Smooth muscle cell of trachea (primary cell): ENCODE data around the gene OR7A10. TPM values are rescaled to one million over a fixed set of nuclear protein-coding genes. Genes with fewer than 3 reads are reported as not detected.

ENCODE experiments used
- total RNA-seq: library from RNA; depleted of rRNA; stranded (reverse); fragments of >200 nt; gene quantifications from 2 replicates; pipeline ENCODE4 v1.2.1, GENCODE V29; 2014

The OR7A10 gene
- not detected in 2 replicates for total RNA-seq

GRCh38 chr19:14848822-14849221 lies at the start of gene OR7A10:
Gene OR7A10 (minus strand): TSS chr19:14848922. CDS start chr19:14841877, 7,045 bp downstream.

GRCh38 chr19:14886032-14886431 lies 37.3 kb upstream of the OR7A10 start, which contains the start of gene OR7A17:
Gene OR7A17 (minus strand): TSS chr19:14886132. CDS start chr19:14881355, 4,777 bp downstream.

DNA sequence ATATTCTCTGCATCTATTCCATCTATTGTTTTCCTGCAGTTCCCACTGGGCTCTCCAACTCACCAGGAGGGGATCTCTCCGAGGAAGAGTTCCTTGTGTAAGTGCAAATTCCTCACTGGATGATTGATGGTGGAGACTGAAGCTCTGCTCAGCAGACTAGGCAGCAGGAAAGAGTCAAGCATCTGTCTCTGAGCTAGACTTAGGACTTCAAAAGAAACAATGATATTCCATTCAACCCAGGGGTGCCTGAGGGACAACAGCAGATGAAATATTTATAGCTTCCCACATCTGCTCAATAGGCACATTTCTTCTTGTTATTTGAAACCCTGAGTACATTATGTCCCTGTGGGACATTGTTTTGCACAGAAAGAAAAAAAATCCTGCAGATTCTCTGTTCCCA lies 13.7 kb downstream of the OR7A10 start, which contains the start of the genes OR7A5 and OR7C1:
TSS of gene OR7A5 (minus strand) at position 175 of the 400 bp plus-strand sequence. CDS start 6,944 bp downstream, outside the sequence.
TSS of gene OR7C1 (minus strand) at position 175 of the 400 bp plus-strand sequence. CDS start 35,049 bp downstream, outside the sequence.

Other genes with a start within 250 kb of the OR7A10 start
- not detected in 2 replicates for gene ADGRE3, start 174.1 kb downstream of the OR7A10 start, total RNA-seq
- gene ZNF333, start 158.9 kb downstream of the OR7A10 start, total RNA-seq: 24.6 and 32.7 TPM in 2 replicates
- gene ADGRE2, start 70.4 kb downstream of the OR7A10 start, total RNA-seq: not detected in 2 replicates
- gene OR7A5, start 13.7 kb downstream of the OR7A10 start, total RNA-seq: not detected in 2 replicates
- gene OR7C1, start 13.7 kb downstream of the OR7A10 start, total RNA-seq: not detected in 2 replicates
- gene OR7A17, start 37.2 kb upstream of the OR7A10 start, total RNA-seq: not detected in 2 replicates
- not detected in 2 replicates for gene OR7C2, start 92.6 kb upstream of the OR7A10 start, total RNA-seq
- not detected in 2 replicates for gene SLC1A6, start 130.9 kb upstream of the OR7A10 start, total RNA-seq
- not detected in 2 replicates for gene CASP14, start 200.6 kb upstream of the OR7A10 start, total RNA-seq
- gene OR1I1, start 233.3 kb upstream of the OR7A10 start, total RNA-seq: not detected in 2 replicates